ENCODE data around the gene DDHD1. TPM values are rescaled to one million over a fixed set of nuclear protein-coding genes. Genes with fewer than 3 reads are reported as not detected.

Gene DDHD1
- total and polyA plus RNA-seq, 12 donors: 4.6 to 34.9 (median 8.1) TPM

DNA sequence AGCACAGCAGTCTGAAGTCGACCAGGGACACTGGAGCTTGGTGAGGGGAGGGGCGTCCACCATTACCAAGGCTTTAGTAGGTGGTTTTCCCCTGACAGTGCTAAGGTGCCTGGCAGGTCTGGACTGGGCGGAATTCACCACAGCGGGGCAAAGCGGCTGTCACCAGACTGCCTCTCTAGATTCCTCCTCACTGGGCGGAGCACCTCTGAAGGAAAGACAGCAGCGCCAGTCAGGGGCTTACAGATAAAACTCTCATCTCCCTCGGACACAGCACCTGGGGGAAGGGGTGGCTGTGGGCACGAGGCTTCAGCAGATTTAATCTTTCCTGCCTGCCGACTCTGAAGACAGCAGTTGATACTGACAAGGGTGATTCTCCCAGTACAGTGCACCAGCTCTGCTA is 39.1 kb downstream of the DDHD1 start:
- no peak overlapping the region for H3K4me3 ChIP-seq
- no peaks in the 10 kb centered on the region for H3K9me3 ChIP-seq (replicated peaks in 1 of 3)
- intact Hi-C loops (cut with DNase I): no loop called here
- 92 to 93% (median 93%) methylated on average over 6 to 10 of the region's 10 CpGs; no CpG with 5 or more reads in 1 of the 4 donors for WGBS, 4 donors
- no peaks in the 10 kb centered on the region for H3K27me3 ChIP-seq
- no peaks in the 10 kb centered on the region for H3K36me3 ChIP-seq (replicated peaks in 1 of 2)
- DNase-seq: no peak
- no peak for TF ChIP-seq POLR2A (IDR thresholded peaks at IDR 0.05)
- TF ChIP-seq, protein P1, sequence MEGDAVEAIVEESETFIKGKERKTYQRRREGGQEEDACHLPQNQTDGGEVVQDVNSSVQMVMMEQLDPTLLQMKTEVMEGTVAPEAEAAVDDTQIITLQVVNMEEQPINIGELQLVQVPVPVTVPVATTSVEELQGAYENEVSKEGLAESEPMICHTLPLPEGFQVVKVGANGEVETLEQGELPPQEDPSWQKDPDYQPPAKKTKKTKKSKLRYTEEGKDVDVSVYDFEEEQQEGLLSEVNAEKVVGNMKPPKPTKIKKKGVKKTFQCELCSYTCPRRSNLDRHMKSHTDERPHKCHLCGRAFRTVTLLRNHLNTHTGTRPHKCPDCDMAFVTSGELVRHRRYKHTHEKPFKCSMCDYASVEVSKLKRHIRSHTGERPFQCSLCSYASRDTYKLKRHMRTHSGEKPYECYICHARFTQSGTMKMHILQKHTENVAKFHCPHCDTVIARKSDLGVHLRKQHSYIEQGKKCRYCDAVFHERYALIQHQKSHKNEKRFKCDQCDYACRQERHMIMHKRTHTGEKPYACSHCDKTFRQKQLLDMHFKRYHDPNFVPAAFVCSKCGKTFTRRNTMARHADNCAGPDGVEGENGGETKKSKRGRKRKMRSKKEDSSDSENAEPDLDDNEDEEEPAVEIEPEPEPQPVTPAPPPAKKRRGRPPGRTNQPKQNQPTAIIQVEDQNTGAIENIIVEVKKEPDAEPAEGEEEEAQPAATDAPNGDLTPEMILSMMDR (IDR thresholded peaks at IDR 0.05): no peak
- H3K27ac ChIP-seq: no peak overlapping the region
- H3K4me1 ChIP-seq (replicated peaks in 1 of 2): no peaks in the 10 kb centered on the region

GRCh38 chr14:53110096-53110495 is 43.0 kb downstream of the DDHD1 start:
- Histone ChIP-seq H3K36me3 (replicated peaks in 1 of 2) (no peaks in the 10 kb centered on the region), H3K4me3 (no peak overlapping the region), H3K9me3 (replicated peaks in 1 of 3) (peaks cover 0 to 5% (median 0%) of the 10 kb centered on the region in 3 donors), H3K4me1 (replicated peaks in 1 of 2) (no peaks in the 10 kb centered on the region), H3K27me3 (no peaks in the 10 kb centered on the region), H3K27ac (no peak overlapping the region)
- 97 to 100% (median 99%) methylated on average over 1 of the region's 1 CpG for WGBS, 4 donors
- intact Hi-C loops (cut with DNase I): no loop called here
- no peak for TF ChIP-seq POLR2A (IDR thresholded peaks at IDR 0.05)
- TF ChIP-seq, protein P1 (IDR thresholded peaks at IDR 0.05): no peak
- no peak for DNase-seq

DNA sequence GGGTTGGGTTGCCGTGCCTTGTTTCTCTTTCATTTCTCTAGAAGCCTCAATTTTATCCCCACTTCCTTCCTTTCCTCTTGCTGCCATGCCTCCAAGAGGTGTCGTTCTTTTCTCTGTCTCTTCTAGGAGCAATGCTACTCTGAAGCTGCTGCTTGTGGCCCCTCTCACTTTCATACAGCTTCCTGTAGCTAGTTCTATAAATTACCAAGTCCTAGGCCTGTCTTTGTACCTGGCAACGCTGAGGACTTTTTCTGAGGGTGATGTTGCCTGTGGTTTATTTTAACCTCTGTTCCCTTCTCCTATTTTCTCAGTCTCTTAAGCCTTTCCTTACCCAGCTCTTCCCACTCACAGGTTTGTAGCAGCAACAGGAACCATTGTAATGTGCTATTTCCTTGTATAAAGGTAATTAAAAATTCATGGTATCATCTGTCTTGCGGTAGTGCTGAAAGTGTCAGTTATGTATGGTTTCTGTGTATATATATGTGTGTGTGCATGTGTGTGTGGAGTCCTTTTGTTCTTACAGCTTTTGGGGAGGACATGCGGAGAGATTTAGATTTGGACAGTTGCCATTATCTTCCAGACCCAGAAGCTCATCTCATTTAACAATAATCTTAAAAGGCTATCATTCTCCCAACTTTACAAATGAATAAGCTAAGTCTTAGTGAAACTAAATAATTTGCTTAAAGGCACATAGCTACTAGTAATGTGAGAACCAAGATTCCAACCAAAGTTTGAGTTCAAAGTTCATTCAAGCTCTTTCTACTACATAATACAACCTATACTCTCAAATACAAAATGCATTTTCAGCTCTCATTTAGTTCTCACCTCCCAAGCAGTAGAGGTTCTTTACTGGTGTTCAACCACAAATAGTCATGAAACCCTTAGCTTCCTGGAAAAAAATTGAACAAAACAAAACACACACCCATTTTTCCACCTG is 43.8 kb downstream of the DDHD1 start:
- H3K4me1 ChIP-seq (replicated peaks in 1 of 2): no peaks in the 10 kb centered on the region
- H3K27me3 ChIP-seq: no peaks in the 10 kb centered on the region
- intact Hi-C loops (cut with DNase I): no loop called here
- H3K27ac ChIP-seq: peak overlapping the region in 1 of 5 donors; percentile 31
- H3K4me3 ChIP-seq: peak overlapping the region in 1 of 4 donors; percentile 37
- H3K36me3 ChIP-seq (replicated peaks in 1 of 2): no peaks in the 10 kb centered on the region
- H3K9me3 ChIP-seq (replicated peaks in 1 of 3): peaks cover 0 to 5% (median 0%) of the 10 kb centered on the region in 3 donors
- TF ChIP-seq POLR2A (IDR thresholded peaks at IDR 0.05): no peak
- TF ChIP-seq, protein P1 (IDR thresholded peaks at IDR 0.05): no peak
- WGBS, 4 donors: 58 to 61% (median 60%) methylated on average over 5 of the region's 5 CpGs
- peak in 1 of 7 donors; percentile 8 for DNase-seq

DNA sequence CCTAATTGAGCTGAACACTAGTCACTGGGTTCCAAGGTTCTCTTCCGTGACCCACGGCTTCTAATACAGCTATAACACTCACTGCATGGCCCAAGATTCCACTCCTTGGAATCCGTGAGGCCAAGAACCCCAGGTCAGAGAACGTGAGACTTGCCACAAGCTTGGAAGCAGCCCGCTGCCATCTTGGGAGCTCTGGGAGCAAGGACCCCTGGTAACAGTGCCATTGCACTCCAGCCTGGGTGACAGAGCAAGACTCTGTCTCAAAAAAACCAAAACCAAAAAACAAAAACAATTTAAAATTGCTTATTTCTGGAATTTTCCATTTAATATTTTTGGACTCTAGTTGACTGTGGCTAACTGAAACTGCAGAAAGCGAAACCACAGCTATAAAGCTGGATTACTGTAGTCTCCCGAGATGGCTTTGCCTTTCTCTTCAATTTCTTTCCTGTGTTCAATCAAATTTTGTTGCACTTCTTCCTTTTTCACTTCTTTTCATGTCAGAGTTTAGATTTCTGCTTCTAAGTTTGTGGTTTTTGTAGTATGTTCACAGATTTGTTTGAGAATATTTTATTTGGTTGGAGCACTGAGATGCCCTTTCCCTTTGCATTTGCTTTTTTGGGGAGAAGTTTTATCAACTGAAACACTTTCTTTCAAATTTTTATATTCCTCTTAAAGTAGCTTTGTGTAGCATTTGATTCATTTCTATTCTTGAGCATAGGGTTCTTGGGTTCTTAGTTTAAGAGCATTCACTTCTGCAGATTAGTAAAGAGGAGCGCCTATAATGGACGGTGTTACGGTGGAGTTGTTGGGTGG is 44.6 kb downstream of the DDHD1 start:
- WGBS, 4 donors: 79 to 84% (median 81%) methylated on average over 10 of the region's 10 CpGs
- Histone ChIP-seq H3K36me3 (replicated peaks in 1 of 2) (no peaks in the 10 kb centered on the region), H3K4me3 (peak overlapping the region in 1 of 4 donors; percentile 37)

More for the DNA sequence above, 44.6 kb downstream of the DDHD1 start:
- Histone ChIP-seq H3K27me3 (no peaks in the 10 kb centered on the region), H3K27ac (peak overlapping the region in 1 of 5 donors; percentile 31), H3K4me1 (replicated peaks in 1 of 2) (no peaks in the 10 kb centered on the region), H3K9me3 (replicated peaks in 1 of 3) (peaks cover 0 to 5% (median 0%) of the 10 kb centered on the region in 3 donors)
- DNase-seq: no peak
- intact Hi-C loops (cut with DNase I): no loop called here
- TF ChIP-seq, protein P1 (IDR thresholded peaks at IDR 0.05): no peak
- no peak for TF ChIP-seq POLR2A (IDR thresholded peaks at IDR 0.05)

Data from adrenal gland (tissue), 12 donors.